Cardiac muscle cell (in vitro differentiated cells and primary cell): ENCODE data around the gene PNKD. TPM values are rescaled to one million over a fixed set of nuclear protein-coding genes. Genes with fewer than 3 reads are reported as not detected.

ENCODE experiments used
- DNase-seq, 2 donors: peaks; one replicate each; pipeline versions ENCODE4 v3.0.0 to v3.0.0-alpha.2; 2010 to 2017; ENCODE audit warnings: low read depth in 1 of 2, low spot score in 1 of 2
- H3K27ac ChIP-seq: fragments of 200-600 bp; sonication (generic); 2 replicates; pipeline ENCODE4 v1.5.1; 2016
- H3K27me3 ChIP-seq: fragments of 200-600 bp; sonication (generic); 2 replicates; pipeline ENCODE4 v1.6.0; 2016; ENCODE audit warnings: control low read depth
- H3K36me3 ChIP-seq: fragments of 200-600 bp; sonication (generic); 2 replicates; pipeline ENCODE4 v1.5.1; 2016; ENCODE audit warnings: control low read depth
- H3K4me1 ChIP-seq: fragments of 200-600 bp; sonication (generic); 2 replicates; pipeline ENCODE4 v1.8.1; 2017; ENCODE audit warnings: low read depth, mild to moderate bottlenecking, mixed run types
- H3K4me3 ChIP-seq: fragments of 200-600 bp; sonication (generic); 2 replicates; pipeline ENCODE4 v1.5.1; 2016; ENCODE audit warnings: mild to moderate bottlenecking
- H3K9me3 ChIP-seq: fragments of 200-600 bp; sonication (generic); 2 replicates; pipeline ENCODE4 v1.5.1; 2017; ENCODE audit warnings: low read depth, mild to moderate bottlenecking, control low read depth
- CTCF ChIP-seq: IDR thresholded peaks from 2 replicates; pipeline ENCODE4 v1.5.1; 2012; ENCODE audit warnings: low read depth, mild to moderate bottlenecking, low read length
- polyA plus RNA-seq: library from polyadenylated mRNA; unstranded; fragments of >200 nt; fragmentation: Nextera tagmentation; extraction: Ambion mirVana; gene quantifications from 2 replicates; pipeline ENCODE4 v1.2.1, GENCODE V29; 2016
- total RNA-seq: library from RNA; depleted of rRNA; stranded (reverse); fragments of >200 nt; gene quantifications from 2 replicates; pipeline ENCODE4 v1.2.3, GENCODE V29; 2016

Gene PNKD
- total and polyA plus RNA-seq, 2 experiments from 2014 or later, result 103 to 287 TPM

- DNase-seq, result no peak
- Histone ChIP-seq H3K27me3 (no peaks in the 10 kb centered on the region), H3K36me3 (no peaks in the 10 kb centered on the region), H3K4me3 (no peak overlapping the region), H3K4me1 (peaks cover 22% of the 10 kb centered on the region), H3K27ac (no peak overlapping the region), H3K9me3 (no peaks in the 10 kb centered on the region)
- TF ChIP-seq CTCF, result no peak
Measured at GRCh38 chr2:218315397-218315796, 45.1 kb downstream of the PNKD start.

- H3K4me3 ChIP-seq, result no peak overlapping the region
- no peaks in the 10 kb centered on the region for H3K9me3 ChIP-seq
- no peak for DNase-seq
- TF ChIP-seq CTCF, result no peak
- peak overlapping the region; percentile 30 for H3K27ac ChIP-seq
- no peaks in the 10 kb centered on the region for H3K27me3 ChIP-seq
- H3K36me3 ChIP-seq, result no peaks in the 10 kb centered on the region
- H3K4me1 ChIP-seq, result peaks cover 11% of the 10 kb centered on the region
Measured at GRCh38 chr2:218317303-218317630, 46.9 kb downstream of the PNKD start.

GRCh38 chr2:218317835-218318234 lies 47.5 kb downstream of the PNKD start:
- no peak overlapping the region for H3K4me3 ChIP-seq
- TF ChIP-seq CTCF, result no peak
- DNase-seq, result no peak
- H3K27me3 ChIP-seq, result no peaks in the 10 kb centered on the region
- H3K9me3 ChIP-seq, result no peaks in the 10 kb centered on the region
- no peaks in the 10 kb centered on the region for H3K36me3 ChIP-seq
- peaks cover 12% of the 10 kb centered on the region for H3K4me1 ChIP-seq
- H3K27ac ChIP-seq, result no peak overlapping the region

GRCh38 chr2:218318241-218318640 lies 47.9 kb downstream of the PNKD start:
- H3K36me3 ChIP-seq, result no peaks in the 10 kb centered on the region
- TF ChIP-seq CTCF, result no peak
- no peaks in the 10 kb centered on the region for H3K9me3 ChIP-seq
- DNase-seq, result no peak
- H3K27ac ChIP-seq, result no peak overlapping the region
- H3K4me1 ChIP-seq, result peaks cover 12% of the 10 kb centered on the region
- no peak overlapping the region for H3K4me3 ChIP-seq
- no peaks in the 10 kb centered on the region for H3K27me3 ChIP-seq

- Histone ChIP-seq H3K36me3 (no peaks in the 10 kb centered on the region), H3K4me3 (no peak overlapping the region), H3K27me3 (no peaks in the 10 kb centered on the region), H3K9me3 (no peaks in the 10 kb centered on the region), H3K4me1 (peaks cover 19% of the 10 kb centered on the region), H3K27ac (no peak overlapping the region)
- no peak for DNase-seq
- TF ChIP-seq CTCF, result no peak
Measured at GRCh38 chr2:218319813-218320365, 49.6 kb downstream of the PNKD start.
